ENCODE measurements around the gene UBTD1.
"Not testable (repeated sequence)": the region's sequence is repeated elsewhere in the genome, so short reads cannot be mapped to it uniquely, and the experiment has no call there.

UBTD1 gene

GRCh38 chr10:97466755-97467154 is 32.0 kb upstream of the UBTD1 start:
- no peak for DNase-seq (ENCODE audit: low read depth)
- H3K4me3 ChIP-seq (ENCODE audit: low read length): no peak overlapping the region
- no peak for TF ChIP-seq CTCF (conservative IDR thresholded peaks at IDR 0.05; ENCODE audit: low read depth, low read length)

GRCh38 chr10:97468162-97468561 is 30.6 kb upstream of the UBTD1 start:
- DNase-seq (ENCODE audit: low read depth): no peak
- no peak for TF ChIP-seq CTCF (conservative IDR thresholded peaks at IDR 0.05; ENCODE audit: low read depth, low read length)
- H3K4me3 ChIP-seq (ENCODE audit: low read length): no peak overlapping the region

GRCh38 chr10:97468781-97469180 is 29.9 kb upstream of the UBTD1 start:
- not testable (repeated sequence) for H3K4me3 ChIP-seq (ENCODE audit: low read length); DNase-seq (ENCODE audit: low read depth)

GRCh38 chr10:97474918-97475317 is 23.8 kb upstream of the UBTD1 start:
- no peak for TF ChIP-seq CTCF (conservative IDR thresholded peaks at IDR 0.05; ENCODE audit: low read depth, low read length)

GRCh38 chr10:97475936-97476594 is 22.7 kb upstream of the UBTD1 start:
- H3K4me3 ChIP-seq (ENCODE audit: low read length): no peak overlapping the region
- TF ChIP-seq CTCF (conservative IDR thresholded peaks at IDR 0.05; ENCODE audit: low read depth, low read length): no peak
- no peak for DNase-seq (ENCODE audit: low read depth)

More at GRCh38 chr10:97474918-97475317, 23.8 kb upstream of the UBTD1 start:
- DNase-seq (ENCODE audit: low read depth): no peak
- no peak overlapping the region for H3K4me3 ChIP-seq (ENCODE audit: low read length)

GRCh38 chr10:97479410-97479809 is 19.3 kb upstream of the UBTD1 start:
- not testable (repeated sequence) for DNase-seq (ENCODE audit: low read depth); H3K4me3 ChIP-seq (ENCODE audit: low read length)

- no peak for DNase-seq (ENCODE audit: low read depth)
- H3K4me3 ChIP-seq (ENCODE audit: low read length): no peak overlapping the region
- no peak for TF ChIP-seq CTCF (conservative IDR thresholded peaks at IDR 0.05; ENCODE audit: low read depth, low read length)
These were observed 18.8 kb upstream of the UBTD1 start for GRCh38 chr10:97479939-97480338.

- no peak overlapping the region for H3K4me3 ChIP-seq (ENCODE audit: low read length)
- TF ChIP-seq CTCF (conservative IDR thresholded peaks at IDR 0.05; ENCODE audit: low read depth, low read length): no peak
- DNase-seq (ENCODE audit: low read depth): no peak
These were observed 17.7 kb upstream of the UBTD1 start for GRCh38 chr10:97481071-97481470.

All from retinal pigment epithelial cell (primary cell).